Fibroblast of mammary gland (primary cell): ENCODE results near the gene SSU72.

Source experiments
- DNase-seq: peaks from one replicate; pipeline ENCODE4 v3.0.0-alpha.2; 2010; ENCODE audit warnings: low read depth
- H3K4me3 ChIP-seq: 2 replicates; pipeline ENCODE4 v1.5.1; 2011; ENCODE audit warnings: low read depth, mild to moderate bottlenecking, low read length, moderate library complexity; ENCODE audit not compliant: control insufficient read depth
- TF ChIP-seq, protein P1 (sequence below): conservative IDR thresholded peaks from 2 replicates; pipeline ENCODE4 v1.5.1; 2011; ENCODE audit warnings: low read depth, low read length, inconsistent platforms; ENCODE audit not compliant: control insufficient read depth, insufficient read depth

The SSU72 gene

DNA sequence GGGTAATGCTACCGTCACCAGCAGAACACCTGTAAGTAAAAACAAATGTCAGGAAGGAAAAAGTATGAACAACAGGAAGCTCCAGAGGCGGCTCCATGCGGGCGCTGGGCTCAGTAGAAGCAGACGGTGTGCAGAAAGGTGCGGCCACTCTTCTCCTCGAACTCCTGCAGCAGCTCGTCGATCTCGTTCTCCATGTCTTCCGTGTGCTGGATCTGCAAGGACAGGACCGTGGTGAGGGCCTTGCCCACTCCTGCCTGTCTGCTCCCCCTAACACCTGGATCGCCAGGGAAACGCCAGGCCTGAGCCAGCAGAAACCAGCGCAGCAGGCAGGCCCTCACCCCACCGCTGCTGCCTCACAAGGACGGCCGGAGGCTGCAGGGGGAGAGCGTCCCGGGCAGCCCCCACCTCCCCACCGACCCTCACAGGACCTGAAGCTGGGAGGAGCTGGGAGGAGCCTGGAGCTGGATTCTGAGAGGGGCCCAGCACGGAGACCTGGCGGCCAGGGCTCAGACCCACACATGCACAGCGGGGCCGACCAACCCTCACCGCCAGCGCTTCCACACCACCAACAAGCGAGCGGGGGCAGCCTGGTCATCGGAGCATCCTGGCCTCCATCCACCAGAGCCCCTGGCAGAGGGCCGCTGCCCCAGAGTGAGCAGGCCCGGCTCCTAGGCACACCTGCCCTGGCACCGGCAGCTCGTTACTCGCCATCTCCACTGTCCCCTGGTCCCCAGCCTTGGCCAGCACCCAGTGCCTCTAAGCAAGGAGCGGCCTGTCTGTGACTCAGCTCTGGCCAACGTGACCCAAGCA lies 32.5 kb downstream of the SSU72 start:
- TF ChIP-seq, protein P1, sequence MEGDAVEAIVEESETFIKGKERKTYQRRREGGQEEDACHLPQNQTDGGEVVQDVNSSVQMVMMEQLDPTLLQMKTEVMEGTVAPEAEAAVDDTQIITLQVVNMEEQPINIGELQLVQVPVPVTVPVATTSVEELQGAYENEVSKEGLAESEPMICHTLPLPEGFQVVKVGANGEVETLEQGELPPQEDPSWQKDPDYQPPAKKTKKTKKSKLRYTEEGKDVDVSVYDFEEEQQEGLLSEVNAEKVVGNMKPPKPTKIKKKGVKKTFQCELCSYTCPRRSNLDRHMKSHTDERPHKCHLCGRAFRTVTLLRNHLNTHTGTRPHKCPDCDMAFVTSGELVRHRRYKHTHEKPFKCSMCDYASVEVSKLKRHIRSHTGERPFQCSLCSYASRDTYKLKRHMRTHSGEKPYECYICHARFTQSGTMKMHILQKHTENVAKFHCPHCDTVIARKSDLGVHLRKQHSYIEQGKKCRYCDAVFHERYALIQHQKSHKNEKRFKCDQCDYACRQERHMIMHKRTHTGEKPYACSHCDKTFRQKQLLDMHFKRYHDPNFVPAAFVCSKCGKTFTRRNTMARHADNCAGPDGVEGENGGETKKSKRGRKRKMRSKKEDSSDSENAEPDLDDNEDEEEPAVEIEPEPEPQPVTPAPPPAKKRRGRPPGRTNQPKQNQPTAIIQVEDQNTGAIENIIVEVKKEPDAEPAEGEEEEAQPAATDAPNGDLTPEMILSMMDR, result no peak
- DNase-seq, result no peak

DNA sequence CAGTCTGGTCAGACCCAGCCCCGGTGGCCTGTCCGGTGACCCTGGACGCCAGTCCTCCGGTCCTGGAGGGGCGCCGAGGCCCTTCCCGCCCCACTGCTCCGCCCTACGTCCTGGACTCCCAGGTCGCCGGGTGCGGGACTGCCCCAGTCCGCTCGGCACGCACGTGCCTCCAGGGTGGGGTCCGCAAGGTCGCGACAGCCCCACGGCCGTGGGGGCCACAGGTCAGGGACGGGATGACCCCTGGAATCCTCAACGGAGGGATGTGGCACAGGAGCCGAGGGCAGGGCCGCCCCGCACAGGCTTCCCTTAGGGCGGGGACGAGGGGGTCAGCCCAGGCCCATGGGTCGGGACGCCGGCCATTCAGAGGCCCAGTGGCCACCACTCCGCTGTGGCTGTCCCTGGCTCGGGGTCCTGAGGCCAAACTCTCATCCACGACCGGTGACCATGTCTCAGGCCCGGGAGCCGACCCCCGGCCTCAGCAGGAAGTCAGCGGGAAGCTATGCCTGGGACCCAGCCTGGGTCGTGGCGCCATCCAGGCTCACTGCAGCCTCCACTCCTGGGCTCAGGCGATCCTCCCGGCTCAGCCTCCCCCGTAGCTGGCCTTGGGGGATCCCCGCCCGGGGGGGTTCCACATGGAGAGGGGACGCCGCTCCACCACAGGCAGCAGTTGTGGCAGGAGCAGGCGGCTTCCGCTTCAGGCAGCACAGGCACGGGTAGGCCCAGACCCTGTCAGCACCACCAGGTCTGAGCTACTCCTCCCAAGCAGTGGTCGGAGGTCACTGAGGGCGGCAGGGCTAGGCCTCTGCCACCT lies 33.6 kb downstream of the SSU72 start:
- peak overlapping the region; percentile 36 for H3K4me3 ChIP-seq
- DNase-seq, result no peak
- TF ChIP-seq, protein P1, result no peak

More for the DNA sequence above, 32.5 kb downstream of the SSU72 start:
- H3K4me3 ChIP-seq, result no peak overlapping the region

DNA sequence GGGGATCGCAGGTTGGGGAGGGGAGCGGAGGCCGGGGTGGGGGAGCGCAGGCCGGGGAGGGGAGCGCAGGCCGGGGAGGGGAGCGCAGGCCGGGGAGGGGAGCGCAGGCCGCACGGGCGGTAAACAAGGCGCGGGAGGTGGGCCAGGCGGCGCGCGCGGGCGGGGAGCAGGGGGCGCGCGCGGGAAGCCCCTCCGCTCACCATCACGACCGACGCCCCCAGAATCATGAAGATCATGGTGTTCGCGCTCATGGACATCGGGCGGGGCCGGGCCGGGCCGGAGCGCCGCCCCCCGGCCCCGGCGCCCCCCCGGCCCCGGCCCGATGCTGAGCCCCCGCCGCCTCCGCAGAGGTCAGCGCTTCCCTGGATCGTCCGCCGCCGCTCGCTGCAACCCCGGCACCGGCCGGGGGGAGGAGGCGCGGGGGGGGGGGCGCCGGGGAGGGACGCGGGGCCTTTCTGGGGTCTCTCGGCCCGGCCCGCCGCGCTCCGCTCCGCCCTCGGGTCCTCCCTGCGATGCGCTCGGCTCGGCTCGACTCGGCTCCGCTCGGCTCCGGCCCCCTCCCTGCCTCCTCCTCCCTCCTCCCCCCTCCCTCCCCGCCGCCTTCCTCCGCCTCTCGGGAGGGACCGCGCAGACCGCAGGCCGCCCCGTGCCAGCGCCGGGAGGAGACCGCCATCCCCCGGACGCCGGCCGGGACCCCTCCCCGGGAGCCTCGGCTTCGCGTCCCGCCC lies 34.4 kb downstream of the SSU72 start, which contains the start of gene TMEM240:
TMEM240 (minus strand) TSS at position 535 of the 728 bp plus-strand sequence; CDS start at position 257, 278 bp downstream.
- peak within 1 kb of the TSS; percentile 51 for H3K4me3 ChIP-seq
- TF ChIP-seq, protein P1, result no peak
- peak; percentile 72 for DNase-seq

DNA sequence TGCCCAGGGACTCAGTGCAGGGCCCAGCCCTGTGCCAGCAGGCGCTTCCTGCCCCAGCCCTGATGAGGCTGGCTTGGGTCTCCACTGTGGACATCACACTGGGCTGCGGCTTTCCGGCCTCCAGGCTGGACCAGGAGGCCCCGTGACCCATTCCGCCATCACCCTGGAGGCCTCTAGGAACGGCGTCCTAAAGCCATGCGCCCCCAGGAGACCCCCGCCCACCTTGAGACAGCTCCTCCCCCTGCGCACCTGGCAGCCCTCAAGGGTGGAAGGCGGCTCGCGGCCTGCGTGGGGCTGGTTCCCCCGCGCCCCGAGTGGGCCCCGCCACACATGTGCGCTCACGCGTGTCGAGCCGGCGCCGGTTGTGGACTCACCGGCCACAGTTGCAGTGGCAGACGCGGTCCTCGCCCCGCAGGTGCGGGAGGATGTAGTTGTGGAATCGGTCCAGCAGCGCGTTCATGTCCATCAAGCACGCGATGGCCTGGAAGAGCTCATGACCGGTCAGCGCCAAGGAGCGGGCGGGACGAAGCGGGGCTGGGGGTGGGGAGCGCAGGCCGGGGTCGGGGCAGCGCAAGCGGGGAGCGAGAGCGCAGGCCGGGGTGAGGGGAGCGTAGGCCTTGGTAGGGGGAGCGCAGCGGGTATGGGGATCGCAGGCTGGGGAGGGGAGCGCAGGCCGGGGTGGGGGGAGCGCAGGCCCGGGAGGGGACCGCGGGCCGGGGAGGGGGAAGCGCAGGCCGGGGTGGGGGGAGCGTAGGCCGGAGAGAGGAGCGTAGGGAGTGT lies 35.2 kb downstream of the SSU72 start:
- H3K4me3 ChIP-seq, result peak overlapping the region; percentile 51
- DNase-seq, result peak; percentile 44
- TF ChIP-seq, protein P1, result no peak

DNA sequence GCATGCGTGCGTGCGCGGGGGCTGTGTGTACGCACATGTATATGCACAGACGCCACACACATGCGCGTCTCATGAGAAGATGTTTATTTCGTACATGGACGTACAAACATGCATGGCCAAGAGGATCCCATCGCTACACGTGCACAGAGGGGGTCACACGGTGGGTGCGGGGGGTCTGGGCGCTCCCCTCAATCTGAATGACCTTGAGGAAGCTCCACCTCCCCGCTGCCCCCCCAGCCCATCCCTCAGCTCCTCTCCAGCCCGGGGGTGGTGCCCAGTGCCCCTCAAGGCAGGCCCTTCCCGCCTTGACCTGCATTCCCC lies 35.7 kb downstream of the SSU72 start:
- DNase-seq, result no peak
- TF ChIP-seq, protein P1, result no peak
- H3K4me3 ChIP-seq, result peak overlapping the region; percentile 51

DNA sequence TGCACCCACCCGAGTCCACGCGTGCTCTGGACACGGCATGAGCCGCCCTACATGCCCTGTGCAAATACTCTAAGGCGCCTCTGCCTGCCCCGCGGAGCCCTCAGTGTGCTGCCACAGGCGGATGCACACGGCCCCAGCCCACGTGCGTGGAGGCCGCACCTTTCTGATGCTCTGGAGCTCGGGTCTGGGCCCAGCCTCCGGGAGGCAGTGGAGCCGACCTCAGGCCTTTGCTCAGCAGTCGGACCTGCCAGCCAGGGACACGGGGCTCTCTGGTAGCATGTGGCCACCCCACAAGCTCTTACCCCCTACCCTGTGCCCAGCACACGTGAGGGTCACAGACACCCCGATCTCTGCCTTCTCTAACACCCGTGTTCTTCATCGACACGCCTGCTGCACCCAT lies 36.3 kb downstream of the SSU72 start:
- TF ChIP-seq, protein P1, result no peak
- no peak overlapping the region for H3K4me3 ChIP-seq
- no peak for DNase-seq
